Mesothelial cell of epicardium (in vitro differentiated cells): ENCODE results near the gene DNAAF8. TPM values are rescaled to one million over a fixed set of nuclear protein-coding genes. Genes with fewer than 3 reads are reported as not detected.
"Not testable (repeated sequence)": the region's sequence is repeated elsewhere in the genome, so short reads cannot be mapped to it uniquely, and the experiment has no call there.

Experiments used
- DNase-seq, 2 experiments: peaks; one replicate each; pipeline ENCODE4 v3.0.0; 2021; ENCODE audit warnings: low spot score in 2 of 2; ENCODE audit not compliant: unreplicated experiment in 2 of 2
- H3K27ac Mint-ChIP-seq: 2 replicates; pipeline ENCODE4 v1.8.0; 2021; ENCODE audit warnings: mixed read lengths
- H3K27me3 Mint-ChIP-seq: 2 replicates; pipeline ENCODE4 v1.8.0; 2021; ENCODE audit warnings: low read depth, mixed read lengths
- H3K36me3 Mint-ChIP-seq: 2 replicates; pipeline ENCODE4 v1.8.0; 2021; ENCODE audit warnings: mixed read lengths
- H3K4me1 Mint-ChIP-seq: 2 replicates; pipeline ENCODE4 v1.8.0; 2021; ENCODE audit warnings: mixed read lengths
- H3K4me3 Mint-ChIP-seq: 2 replicates; pipeline ENCODE4 v1.8.0; 2021; ENCODE audit warnings: mild to moderate bottlenecking, moderate library complexity, mixed read lengths
- H3K9me3 Mint-ChIP-seq: 2 replicates; pipeline ENCODE4 v1.8.0; 2021; ENCODE audit warnings: mixed read lengths
- total RNA-seq: library from RNA; stranded (reverse); gene quantifications from 3 replicates; pipeline ENCODE4 v1.2.1, GENCODE V29; 2021
- TF ChIP-seq, protein P1 (sequence below): fragments of 200-600 bp; sonication (generic); IDR thresholded peaks from one replicate; pipeline ENCODE4 v1.5.0; 2021; ENCODE audit warnings: antibody characterized with exemption; ENCODE audit not compliant: unreplicated experiment

The DNAAF8 gene
- total RNA-seq, 1 donor from 2014 or later, result 0.45 TPM

DNA sequence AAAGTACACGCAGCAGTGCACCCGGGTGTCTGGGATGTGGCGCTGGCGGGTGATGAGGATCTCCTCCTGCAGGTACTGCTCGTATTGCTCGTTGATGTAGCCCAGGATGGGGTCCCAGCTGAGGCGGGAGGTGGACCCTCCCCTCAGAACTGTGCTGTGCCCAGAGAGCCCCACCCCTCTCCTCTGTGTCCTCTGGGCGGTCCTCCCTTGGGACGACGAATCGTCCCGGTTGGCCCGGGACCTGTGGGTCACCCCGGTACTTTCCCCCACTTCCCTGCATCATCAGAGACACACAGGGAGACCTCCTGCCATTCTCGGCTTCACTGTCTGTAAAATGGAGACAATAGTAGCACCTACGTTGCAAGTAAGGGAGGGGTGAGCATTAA, 49.6 kb downstream of the DNAAF8 start:
- Mint-ChIP-seq H3K27me3 (no peaks in the 10 kb centered on the region), H3K27ac (no peak overlapping the region), H3K4me1 (peaks cover 12% of the 10 kb centered on the region), H3K36me3 (no peaks in the 10 kb centered on the region), H3K4me3 (no peak overlapping the region), H3K9me3 (no peaks in the 10 kb centered on the region)
- DNase-seq, result no peak
- TF ChIP-seq, protein P1, sequence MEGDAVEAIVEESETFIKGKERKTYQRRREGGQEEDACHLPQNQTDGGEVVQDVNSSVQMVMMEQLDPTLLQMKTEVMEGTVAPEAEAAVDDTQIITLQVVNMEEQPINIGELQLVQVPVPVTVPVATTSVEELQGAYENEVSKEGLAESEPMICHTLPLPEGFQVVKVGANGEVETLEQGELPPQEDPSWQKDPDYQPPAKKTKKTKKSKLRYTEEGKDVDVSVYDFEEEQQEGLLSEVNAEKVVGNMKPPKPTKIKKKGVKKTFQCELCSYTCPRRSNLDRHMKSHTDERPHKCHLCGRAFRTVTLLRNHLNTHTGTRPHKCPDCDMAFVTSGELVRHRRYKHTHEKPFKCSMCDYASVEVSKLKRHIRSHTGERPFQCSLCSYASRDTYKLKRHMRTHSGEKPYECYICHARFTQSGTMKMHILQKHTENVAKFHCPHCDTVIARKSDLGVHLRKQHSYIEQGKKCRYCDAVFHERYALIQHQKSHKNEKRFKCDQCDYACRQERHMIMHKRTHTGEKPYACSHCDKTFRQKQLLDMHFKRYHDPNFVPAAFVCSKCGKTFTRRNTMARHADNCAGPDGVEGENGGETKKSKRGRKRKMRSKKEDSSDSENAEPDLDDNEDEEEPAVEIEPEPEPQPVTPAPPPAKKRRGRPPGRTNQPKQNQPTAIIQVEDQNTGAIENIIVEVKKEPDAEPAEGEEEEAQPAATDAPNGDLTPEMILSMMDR, result no peak

DNA sequence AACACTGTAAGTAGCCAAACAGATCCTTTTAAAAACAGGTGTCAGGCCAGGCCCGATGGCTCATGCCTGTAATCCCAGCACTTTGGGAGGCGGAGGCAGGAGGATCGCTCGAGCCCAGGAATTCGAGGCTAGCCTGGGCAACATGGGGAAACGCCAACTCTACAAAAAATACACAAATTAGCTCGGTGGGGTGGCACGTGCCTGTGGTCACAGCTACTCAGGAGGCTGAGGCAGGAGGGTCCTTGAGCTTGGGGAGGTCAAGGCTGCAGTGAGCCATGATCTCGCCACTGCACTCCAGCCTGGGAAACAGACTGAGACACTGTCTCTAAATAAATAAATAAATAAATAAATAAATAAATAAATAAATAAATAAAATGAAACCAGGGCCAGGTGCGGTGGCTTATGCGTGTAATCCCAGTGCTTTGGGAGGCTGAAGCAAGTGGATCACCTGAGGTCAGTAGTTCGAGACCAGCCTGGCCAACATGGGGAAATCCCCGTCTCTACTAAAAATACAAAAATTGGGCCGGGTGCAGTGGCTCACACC, 50.2 kb downstream of the DNAAF8 start:
- not testable (repeated sequence) for H3K4me3 Mint-ChIP-seq

DNA sequence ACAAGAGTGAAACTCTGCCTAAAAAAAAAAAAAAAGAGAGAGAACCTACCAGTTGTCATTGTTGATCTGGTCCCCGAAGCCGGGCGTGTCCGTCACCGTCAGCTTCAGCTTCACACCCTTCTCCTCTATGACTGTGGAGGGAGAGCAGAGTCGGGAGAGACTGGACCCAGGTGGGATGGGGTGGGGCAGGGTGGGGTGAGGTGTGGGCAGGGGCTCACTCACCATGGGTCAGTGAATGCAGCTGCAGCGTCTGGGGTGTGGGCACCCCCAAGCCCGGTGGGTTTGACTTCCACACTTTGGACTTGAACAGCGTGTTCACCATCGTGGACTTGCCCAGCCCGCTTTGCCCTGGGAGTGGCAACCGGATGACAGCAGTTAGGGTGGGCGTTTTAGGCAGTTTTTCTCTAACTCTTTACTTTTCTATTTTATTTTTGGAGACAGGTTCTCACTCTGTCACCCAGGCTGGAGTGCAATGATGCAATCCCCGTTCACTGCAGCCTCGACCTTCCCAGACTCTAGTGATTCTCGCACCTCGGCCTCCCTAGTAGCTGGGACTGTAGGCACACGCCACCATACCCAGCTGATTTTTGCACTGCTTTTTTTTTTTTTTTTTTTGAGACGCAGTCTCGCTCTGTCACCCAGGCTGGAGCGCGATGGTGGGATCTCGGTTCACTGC, 51.6 kb downstream of the DNAAF8 start:
- Mint-ChIP-seq H3K4me3 (no peak overlapping the region), H3K36me3 (no peaks in the 10 kb centered on the region), H3K27ac (no peak overlapping the region), H3K4me1 (peaks cover 12% of the 10 kb centered on the region), H3K27me3 (no peaks in the 10 kb centered on the region), H3K9me3 (no peaks in the 10 kb centered on the region)
- TF ChIP-seq, protein P1, result no peak
- no peak for DNase-seq

More for the DNA sequence above, 50.2 kb downstream of the DNAAF8 start:
- DNase-seq, H3K27me3 Mint-ChIP-seq, H3K27ac Mint-ChIP-seq, H3K9me3 Mint-ChIP-seq, H3K36me3 Mint-ChIP-seq: not testable (repeated sequence)
- H3K4me1 Mint-ChIP-seq, result peaks cover 12% of the 10 kb centered on the region

DNA sequence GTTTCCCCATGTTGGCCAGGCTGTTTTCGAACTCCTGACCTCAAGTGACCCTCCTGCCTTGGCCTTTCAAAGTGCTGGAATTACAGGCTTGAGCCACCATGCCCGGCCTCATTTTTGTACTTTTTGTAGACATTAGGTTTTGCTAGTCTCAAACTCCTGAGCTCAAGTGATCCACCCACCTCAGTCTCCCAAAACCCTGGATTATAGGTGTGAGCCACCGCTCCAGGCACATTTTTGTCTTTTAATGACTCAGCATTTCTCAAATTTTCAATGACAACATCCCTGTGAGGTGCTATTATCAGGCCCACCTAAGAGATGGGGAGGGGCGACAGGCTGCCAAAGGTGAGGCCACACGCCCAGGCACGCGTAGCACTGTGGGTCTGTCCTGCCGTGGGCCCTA, 52.7 kb downstream of the DNAAF8 start:
- no peaks in the 10 kb centered on the region for H3K9me3 Mint-ChIP-seq
- H3K27ac Mint-ChIP-seq, result no peak overlapping the region
- peaks cover 12% of the 10 kb centered on the region for H3K4me1 Mint-ChIP-seq
- no peak overlapping the region for H3K4me3 Mint-ChIP-seq
- TF ChIP-seq, protein P1, result no peak
- no peak for DNase-seq
- no peaks in the 10 kb centered on the region for H3K27me3 Mint-ChIP-seq
- H3K36me3 Mint-ChIP-seq, result no peaks in the 10 kb centered on the region

DNA sequence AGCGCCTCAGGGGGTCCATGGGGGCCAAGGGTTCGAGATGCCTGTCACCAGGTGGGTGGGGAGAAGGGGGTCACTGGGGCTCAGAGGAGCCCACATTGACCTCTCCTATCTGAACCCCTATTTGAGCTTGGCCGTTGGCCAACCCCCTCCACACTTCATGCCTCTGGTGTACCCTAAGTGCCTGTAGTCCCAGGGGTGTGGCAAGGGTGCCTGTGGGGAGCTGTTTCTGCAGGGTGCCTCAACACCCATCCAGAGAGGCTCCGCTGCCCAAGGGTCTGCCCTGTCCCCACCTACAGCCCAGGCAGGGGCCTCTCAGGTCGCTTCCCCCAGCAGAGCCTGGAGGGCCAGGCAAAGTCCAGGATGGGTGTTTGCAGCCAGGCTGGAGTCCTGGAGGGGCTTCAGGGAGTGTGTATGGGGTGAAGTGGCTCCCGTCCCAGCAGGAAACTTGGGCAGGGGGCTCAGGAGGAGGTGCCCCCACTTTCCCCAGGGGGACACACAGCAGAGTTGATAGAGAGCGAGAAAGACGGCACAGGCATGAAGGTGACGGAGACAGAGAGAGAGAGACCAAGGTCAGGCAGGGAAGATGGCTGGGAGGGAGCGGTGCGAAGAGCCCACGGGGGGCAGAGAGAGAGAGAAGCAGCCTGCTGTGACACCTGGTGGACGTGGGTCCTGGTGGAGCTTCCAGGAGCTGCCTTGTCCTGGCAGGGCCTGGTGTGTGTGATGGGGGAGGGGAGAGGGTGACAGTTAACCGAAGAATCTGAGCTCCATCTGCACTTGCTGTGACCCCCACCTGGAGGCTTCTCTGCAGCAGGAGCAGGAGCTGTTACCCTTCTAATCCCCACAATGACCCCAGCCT, 53.5 kb downstream of the DNAAF8 start, which contains the start of gene SEPTIN12:
Gene SEPTIN12, minus strand, starts transcription at position 719 of the 856 bp plus-strand sequence. Its CDS starts 700 bp downstream, at position 19.
- Mint-ChIP-seq H3K4me3 (no peak within 1 kb of the TSS), H3K27ac (no peak within 1 kb of the TSS), H3K36me3 (no peaks in the 10 kb centered on the region), H3K27me3 (no peaks in the 10 kb centered on the region), H3K9me3 (no peaks in the 10 kb centered on the region), H3K4me1 (peaks cover 12% of the 10 kb centered on the region)
- TF ChIP-seq, protein P1, result no peak
- DNase-seq, result no peak

DNA sequence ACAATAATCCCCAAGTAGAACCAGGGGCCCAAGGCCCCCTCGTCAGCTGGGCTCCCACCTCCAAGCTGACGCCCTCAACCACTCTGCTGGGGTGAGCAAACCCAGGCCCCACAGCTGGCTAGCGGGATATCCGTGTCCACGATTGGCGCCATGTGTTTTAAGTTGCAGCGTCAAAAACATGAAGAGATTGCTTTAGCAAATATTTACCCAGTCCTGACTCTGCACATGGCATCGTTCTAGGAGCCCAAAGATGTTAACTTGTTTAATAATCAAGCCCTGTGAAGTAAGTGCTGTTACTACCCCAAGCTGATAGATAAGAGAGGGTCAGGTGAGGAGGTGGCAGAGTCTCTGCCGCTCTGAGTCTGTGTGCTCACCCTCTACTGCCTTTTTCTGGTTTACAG, 54.2 kb downstream of the DNAAF8 start:
- Mint-ChIP-seq H3K4me3 (no peak overlapping the region), H3K36me3 (no peaks in the 10 kb centered on the region), H3K27ac (no peak overlapping the region), H3K4me1 (peaks cover 12% of the 10 kb centered on the region), H3K27me3 (no peaks in the 10 kb centered on the region), H3K9me3 (no peaks in the 10 kb centered on the region)
- DNase-seq, result no peak
- TF ChIP-seq, protein P1, result no peak
